SK-N-SH (cell line): Measurements from ENCODE around the gene UFM1. TPM values are rescaled to one million over a fixed set of nuclear protein-coding genes. Genes with fewer than 3 reads are reported as not detected.

ENCODE experiments used
- CTCF ChIA-PET: fragments of 300-600, 350-600 bp; formaldehyde crosslinking; extraction: SDS; loops from one replicate; lab custom pipeline; 2021; lab: Yijun Ruan, JAX
- POLR2A ChIA-PET: fragments of 350-600 bp; sonication (Branson Sonifier 250); formaldehyde crosslinking; extraction: SDS; loops from one replicate; lab custom pipeline; 2020; ENCODE audit warnings: antibody characterized with exemption, inconsistent platforms; lab: Yijun Ruan, JAX
- DNase-seq: peaks from one replicate; pipeline ENCODE4 v3.0.0; 2012
- H2AFZ ChIP-seq: fragments of 200-600 bp; sonication (generic); 2 replicates; pipeline ENCODE4 v1.8.1; 2016; ENCODE audit warnings: antibody characterized with exemption, mild to moderate bottlenecking, low read depth
- H3F3A ChIP-seq: fragments of 200-600 bp; sonication (generic); replicated peaks from 2 replicates; pipeline ENCODE3; 2016; ENCODE audit warnings: antibody characterized with exemption, mild to moderate bottlenecking; ENCODE audit not compliant: insufficient read depth
- H3K27ac ChIP-seq, 2 experiments: fragments of 200-500 bp in 1 of 2; fragments of 200-600 bp in 1 of 2; sonication (Bioruptor generic) in 1 of 2; sonication (generic), shearing (Covaris generic) in 1 of 2; 2 replicates each; pipeline versions ENCODE4 v1.5.1 to v1.6.1; 2014 to 2016; ENCODE audit warnings: low read depth in 2 of 2, inconsistent platforms in 1 of 2, low read length in 1 of 2, mild to moderate bottlenecking in 1 of 2, mixed read lengths in 1 of 2
- H3K27me3 ChIP-seq: fragments of 200-600 bp; sonication (generic), shearing (Covaris generic); 2 replicates; pipeline ENCODE4 v1.6.1; 2016; ENCODE audit warnings: mixed run types; ENCODE audit not compliant: insufficient read depth
- H3K36me3 ChIP-seq, 2 experiments: fragments of 200-500 bp in 1 of 2; fragments of 200-600 bp in 1 of 2; sonication (Bioruptor generic) in 1 of 2; sonication (generic) in 1 of 2; replicated peaks in 1 of 2; 2 replicates each; pipeline versions ENCODE3 to v1.5.1; 2014 to 2016; ENCODE audit warnings: low read length in 1 of 2, mild to moderate bottlenecking in 1 of 2; ENCODE audit not compliant: insufficient read depth in 2 of 2, control insufficient read depth in 1 of 2
- H3K4me1 ChIP-seq, 2 experiments: fragments of 200-500 bp in 1 of 2; fragments of 200-600 bp in 1 of 2; sonication (Bioruptor generic) in 1 of 2; sonication (generic), shearing (Covaris generic) in 1 of 2; 2 replicates each; pipeline versions ENCODE4 v1.5.1 to v1.6.1; 2014 to 2016; ENCODE audit warnings: low read depth in 1 of 2, low read length in 1 of 2, mixed run types in 1 of 2; ENCODE audit not compliant: insufficient read depth in 2 of 2, control insufficient read depth in 1 of 2
- H3K4me2 ChIP-seq: fragments of 200-600 bp; sonication (generic), shearing (Covaris generic); 2 replicates; pipeline ENCODE4 v1.6.1; 2017; ENCODE audit warnings: mixed run types
- H3K4me3 ChIP-seq, 2 experiments: fragments of 200-500 bp in 1 of 2; fragments of 200-600 bp in 1 of 2; sonication (Bioruptor generic) in 1 of 2; sonication (generic), shearing (Covaris generic) in 1 of 2; 2 replicates each; pipeline versions ENCODE4 v1.5.1 to v1.8.1; 2014 to 2016; ENCODE audit warnings: low read depth in 2 of 2, inconsistent platforms in 1 of 2, low read length in 1 of 2, mild to moderate bottlenecking in 1 of 2, mixed read lengths in 1 of 2, moderate library complexity in 1 of 2
- H3K79me2 ChIP-seq: fragments of 200-600 bp; sonication (generic); 2 replicates; pipeline ENCODE4 v1.8.1; 2017; ENCODE audit warnings: mild to moderate bottlenecking; ENCODE audit not compliant: insufficient read depth
- H3K9ac ChIP-seq: fragments of 200-600 bp; sonication (generic); 2 replicates; pipeline ENCODE4 v1.6.1; 2017; ENCODE audit warnings: mixed run types
- H3K9me2 ChIP-seq: fragments of 200-600 bp; sonication (generic); 2 replicates; pipeline ENCODE4 v1.6.1; 2017; ENCODE audit warnings: mixed run types
- H3K9me3 ChIP-seq: fragments of 200-600 bp; sonication (generic); 2 replicates; pipeline ENCODE4 v1.6.1; 2017; ENCODE audit warnings: mixed run types, mild to moderate bottlenecking, moderate library complexity
- H4K20me1 ChIP-seq: fragments of 200-600 bp; sonication (generic); 2 replicates; pipeline ENCODE4 v1.6.1; 2017; ENCODE audit warnings: mild to moderate bottlenecking, mixed run types; ENCODE audit not compliant: insufficient read depth
- CHD2 ChIP-seq: fragments of 150-350 bp; IDR thresholded peaks from 2 replicates; pipeline ENCODE4 v1.6.1; 2018; ENCODE audit warnings: low read length; ENCODE audit not compliant: partially characterized antibody
- ELF1 ChIP-seq: IDR thresholded peaks from 2 replicates; pipeline ENCODE4 v1.4.0; 2012
- EZH2phosphoT487 ChIP-seq: fragments of 200-600 bp; sonication (generic); IDR thresholded peaks from 2 replicates; pipeline ENCODE4 v1.6.1; 2017; ENCODE audit warnings: low read depth, mixed run types, mild to moderate bottlenecking, antibody characterized with exemption, moderate library complexity, borderline replicate concordance
- JUND ChIP-seq: IDR thresholded peaks from 2 replicates; pipeline ENCODE4 v1.4.0; 2012
- NRF1 ChIP-seq: IDR thresholded peaks from 2 replicates; pipeline ENCODE4 v1.6.1; 2012; ENCODE audit warnings: low read depth, mild to moderate bottlenecking, low read length
- RAD21 ChIP-seq: IDR thresholded peaks from 2 replicates; pipeline ENCODE4 v1.6.1; 2012; ENCODE audit warnings: mild to moderate bottlenecking, low read length
- RCOR1 ChIP-seq: fragments of 150-350 bp; IDR thresholded peaks from 2 replicates; pipeline ENCODE4 v1.6.1; 2017; ENCODE audit warnings: antibody characterized with exemption, low read length
- REST ChIP-seq: IDR thresholded peaks from 2 replicates; pipeline ENCODE4 v1.6.1; 2012; ENCODE audit warnings: mild to moderate bottlenecking, low read depth, low read length, moderate library complexity
- TCF12 ChIP-seq: IDR thresholded peaks from 2 replicates; pipeline ENCODE4 v1.4.0; 2012
- TEAD4 ChIP-seq: IDR thresholded peaks from 2 replicates; pipeline ENCODE4 v1.4.0; 2012; ENCODE audit warnings: mild to moderate bottlenecking, borderline replicate concordance; ENCODE audit not compliant: insufficient read depth
- ZBTB33 ChIP-seq: IDR thresholded peaks from 2 replicates; pipeline ENCODE4 v1.4.0; 2012; ENCODE audit warnings: low read depth, borderline replicate concordance
- WGBS: methylation state at CpG from one replicate; pipeline ENCODE4 v1.1.6; 2017; ENCODE audit warnings: low lambda C conversion rate; 5-methylcytosine and 5-hydroxymethylcytosine counted together
- polyA plus RNA-seq, 3 experiments: library from polyadenylated mRNA; depleted of rRNA; stranded (reverse); fragments of >200 nt; gene quantifications; 2 replicates each; pipeline ENCODE4 v1.2.3, GENCODE V29; 2012
- TF ChIP-seq, protein P1 (sequence below): IDR thresholded peaks from 2 replicates; pipeline ENCODE4; 2012
- TF ChIP-seq, protein P2 (sequence below): IDR thresholded peaks from 2 replicates; pipeline ENCODE4 v1.4.0; 2012; ENCODE audit warnings: low read depth

The UFM1 gene
- polyA plus RNA-seq, 1 of the 3 experiments (the other 2 are of a cell fraction) = 17.0 TPM

DNA sequence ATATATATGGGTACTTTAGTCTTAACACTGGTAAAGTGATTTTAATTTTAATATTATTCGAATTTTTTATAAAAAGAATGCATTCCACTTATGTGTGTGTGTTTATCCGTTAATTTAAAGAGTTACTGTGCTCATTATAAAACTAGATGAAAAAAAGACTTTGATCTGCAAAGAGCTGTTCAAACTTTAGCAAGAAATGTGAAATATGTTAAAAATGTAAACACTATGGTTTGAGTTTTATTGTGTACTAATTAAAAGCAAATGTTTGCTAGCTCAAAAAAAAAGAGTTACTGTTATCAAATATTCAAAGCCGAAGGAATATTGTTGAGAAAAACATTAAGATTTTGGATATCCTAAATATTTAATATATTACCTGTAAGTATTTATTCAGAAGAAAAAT lies 34.5 kb downstream of the UFM1 start:
- Histone ChIP-seq H3K9me2 (no peaks in the 10 kb centered on the region), H3K9me3 (no peaks in the 10 kb centered on the region), H3K4me1 (no peaks in the 10 kb centered on the region), H3K4me2 (no peak overlapping the region), H3K9ac (no peak overlapping the region), H3K36me3 (no peaks in the 10 kb centered on the region), H2AFZ (no peak overlapping the region), H3K27ac (no peak overlapping the region), H3K4me3 (no peak overlapping the region), H4K20me1 (no peaks in the 10 kb centered on the region), H3K79me2 (no peaks in the 10 kb centered on the region), H3K27me3 (no peaks in the 10 kb centered on the region; the same call in 1 of the 2 replicates), H3F3A (no peaks in the 10 kb centered on the region)
- POLR2A ChIA-PET = no interaction called here
- DNase-seq = no peak
- CTCF ChIA-PET = no interaction called here
- WGBS = 22% methylated on average over 3 of the region's 3 CpGs
- TF ChIP-seq REST (no peak), TCF12 (no peak), ZBTB33 (no peak), CHD2 (no peak), TEAD4 (no peak), RAD21 (no peak), RCOR1 (no peak), JUND (no peak), NRF1 (no peak), ELF1 (no peak), EZH2phosphoT487 (no peak)
- TF ChIP-seq, protein P1, sequence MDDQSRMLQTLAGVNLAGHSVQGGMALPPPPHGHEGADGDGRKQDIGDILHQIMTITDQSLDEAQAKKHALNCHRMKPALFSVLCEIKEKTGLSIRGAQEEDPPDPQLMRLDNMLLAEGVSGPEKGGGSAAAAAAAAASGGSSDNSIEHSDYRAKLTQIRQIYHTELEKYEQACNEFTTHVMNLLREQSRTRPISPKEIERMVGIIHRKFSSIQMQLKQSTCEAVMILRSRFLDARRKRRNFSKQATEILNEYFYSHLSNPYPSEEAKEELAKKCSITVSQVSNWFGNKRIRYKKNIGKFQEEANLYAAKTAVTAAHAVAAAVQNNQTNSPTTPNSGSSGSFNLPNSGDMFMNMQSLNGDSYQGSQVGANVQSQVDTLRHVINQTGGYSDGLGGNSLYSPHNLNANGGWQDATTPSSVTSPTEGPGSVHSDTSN = no peak
- TF ChIP-seq, protein P2, sequence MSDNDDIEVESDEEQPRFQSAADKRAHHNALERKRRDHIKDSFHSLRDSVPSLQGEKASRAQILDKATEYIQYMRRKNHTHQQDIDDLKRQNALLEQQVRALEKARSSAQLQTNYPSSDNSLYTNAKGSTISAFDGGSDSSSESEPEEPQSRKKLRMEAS = no peak
